Measurements from ENCODE around the gene CREB1. TPM values are rescaled to one million over a fixed set of nuclear protein-coding genes. Genes with fewer than 3 reads are reported as not detected.

The CREB1 gene
- total RNA-seq, 1 donor from 2014 or later, result 109 TPM

DNA sequence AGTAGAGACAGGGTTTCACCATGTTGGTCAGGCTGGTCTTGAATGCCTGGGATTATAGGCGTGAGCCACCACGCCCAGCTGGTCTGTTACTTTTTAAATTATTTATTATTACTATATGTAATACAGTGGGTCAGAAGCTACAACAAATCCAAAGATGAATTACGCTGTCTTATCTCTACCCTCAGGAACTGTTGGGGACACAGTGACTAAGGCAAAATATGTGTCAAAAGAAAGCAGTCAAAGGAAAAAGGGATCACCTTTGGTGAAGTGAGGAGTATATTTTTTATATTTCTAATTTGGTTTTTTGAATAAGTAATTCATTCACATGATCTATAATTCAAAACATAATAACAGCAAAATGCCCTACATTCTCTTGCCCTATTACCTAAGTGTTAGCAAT is 4.7 kb downstream of the CREB1 start:
- intact Hi-C loops (cut with micrococcal nuclease), result loop anchor here (5.0 to 10.0 kb wide), 2 partner anchors 38 to 490 kb away; partner anchors contain the start of gene PLEKHM3

- intact Hi-C loops (cut with micrococcal nuclease), result loop anchor here (10.0 kb wide), 1 partner anchor 485 kb away; the partner anchor contains the start of gene PLEKHM3
Observed at GRCh38 chr2:207539470-207539869, 9.7 kb downstream of the CREB1 start.

- intact Hi-C loops (cut with micrococcal nuclease), result no loop called here
Observed at GRCh38 chr2:207540431-207540830, 10.7 kb downstream of the CREB1 start.

GRCh38 chr2:207541933-207542332 is 12.2 kb downstream of the CREB1 start:
- intact Hi-C loops (cut with micrococcal nuclease), result no loop called here

DNA sequence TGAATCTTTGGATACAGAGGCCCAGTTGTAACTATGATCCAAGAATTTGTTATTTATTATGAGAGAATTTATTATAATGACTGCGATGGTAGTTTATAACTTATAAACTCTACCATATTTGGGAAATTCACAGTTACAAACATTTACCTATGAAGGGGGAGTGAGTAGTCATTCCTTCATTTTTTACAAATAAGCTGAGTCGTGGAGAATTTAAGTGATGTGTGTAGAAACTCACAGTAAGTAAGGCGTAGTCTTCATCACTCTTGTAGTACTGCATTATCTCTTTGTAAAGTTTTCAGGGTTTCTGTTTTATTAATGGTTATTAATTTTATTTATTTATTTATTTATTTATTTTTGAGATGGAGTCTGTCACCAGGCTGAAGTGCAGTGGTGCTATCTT is 13.5 kb downstream of the CREB1 start:
- intact Hi-C loops (cut with micrococcal nuclease), result no loop called here

DNA sequence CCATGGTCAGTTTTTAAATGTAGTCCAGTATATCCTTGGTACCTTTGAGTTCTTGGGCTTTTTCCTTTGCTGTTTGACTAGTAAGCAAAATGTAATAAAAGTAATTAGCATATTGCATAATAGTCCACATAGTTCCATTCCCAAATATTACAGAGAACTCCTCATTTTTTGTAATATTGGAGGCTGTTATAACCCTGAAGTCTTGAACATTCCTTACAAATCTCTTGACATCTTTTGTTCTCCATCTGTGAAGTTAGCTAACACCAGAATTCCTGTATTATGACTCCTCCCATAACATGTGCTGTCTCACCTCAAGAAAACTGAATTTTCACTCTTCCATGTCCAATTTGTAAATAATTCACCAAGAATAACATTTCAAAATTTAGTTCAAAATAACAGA is 17.1 kb downstream of the CREB1 start:
- intact Hi-C loops (cut with micrococcal nuclease), result loop anchor here (2.0 kb wide), 1 partner anchor 14 kb away; no protein-coding TSS in a partner anchor

DNA sequence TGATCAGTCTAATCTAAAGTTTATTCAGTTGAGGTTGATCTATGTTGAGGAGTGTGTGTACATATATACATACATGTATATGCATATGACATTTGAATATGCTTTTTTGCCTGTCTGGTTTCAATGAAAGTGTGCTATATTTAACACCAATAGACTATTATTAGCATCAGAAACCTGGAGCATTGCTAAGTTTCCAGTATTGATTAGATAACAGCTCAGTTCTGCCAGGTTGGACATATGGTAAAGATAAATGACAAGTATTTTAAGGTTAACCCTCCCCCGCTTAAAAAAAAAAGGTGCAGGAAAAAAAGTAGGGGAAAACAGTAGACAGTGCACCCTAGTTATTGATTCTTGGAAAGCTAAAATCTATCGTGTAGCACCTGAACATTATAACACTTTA is 19.4 kb downstream of the CREB1 start:
- intact Hi-C loops (cut with micrococcal nuclease), result no loop called here

DNA sequence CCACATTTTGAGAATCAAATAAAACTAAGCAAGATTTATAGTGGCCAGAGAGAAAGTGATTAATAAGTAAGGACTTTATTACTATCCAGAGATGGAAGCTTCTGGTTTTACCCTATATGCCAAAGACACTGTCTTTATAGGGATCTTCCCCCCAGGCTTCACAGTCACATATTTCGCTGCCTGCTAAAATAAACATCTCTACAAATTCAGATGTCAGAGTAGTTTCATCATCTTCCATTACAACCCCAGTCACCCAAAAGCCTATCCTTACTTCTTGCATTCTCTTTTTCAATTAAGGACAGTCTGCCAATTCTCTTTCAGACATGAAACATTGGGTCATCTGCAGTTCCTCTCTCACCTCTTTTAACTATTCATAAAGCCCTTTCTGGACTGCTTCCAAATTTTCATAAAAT is 28.3 kb downstream of the CREB1 start:
- intact Hi-C loops (cut with micrococcal nuclease), result no loop called here

DNA sequence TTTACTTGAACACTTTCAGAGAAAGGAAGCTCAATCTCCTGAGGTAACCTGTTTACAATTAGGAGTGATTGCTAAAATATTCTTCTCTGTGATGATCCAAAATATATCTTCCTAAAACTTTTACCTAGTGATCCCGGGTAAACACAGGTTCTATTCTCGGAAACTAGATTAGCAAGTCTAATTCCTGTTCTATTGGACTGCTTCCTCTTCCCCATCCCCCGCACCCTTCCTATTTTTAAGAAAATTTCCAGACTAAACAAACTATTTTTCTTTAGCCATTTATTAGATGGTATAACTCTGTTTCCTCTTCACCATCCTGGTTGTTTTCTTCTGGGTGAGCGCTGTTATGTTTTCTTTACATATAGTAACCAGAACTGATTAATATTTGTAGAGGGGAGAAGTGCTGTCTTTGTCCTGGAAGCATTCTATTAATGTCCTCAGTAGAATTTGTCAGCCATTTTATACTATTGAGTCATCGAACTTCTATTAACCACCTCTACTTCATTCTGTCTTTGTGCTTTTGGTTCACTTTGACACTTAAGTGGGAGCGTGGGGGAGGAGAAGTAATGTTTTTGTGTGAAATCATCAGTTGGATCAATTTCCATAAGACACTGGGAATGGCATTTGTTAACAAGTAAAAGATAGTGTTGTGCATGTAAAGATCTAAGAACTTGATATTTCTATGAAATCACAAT is 31.8 kb downstream of the CREB1 start:
- intact Hi-C loops (cut with micrococcal nuclease), result no loop called here

DNA sequence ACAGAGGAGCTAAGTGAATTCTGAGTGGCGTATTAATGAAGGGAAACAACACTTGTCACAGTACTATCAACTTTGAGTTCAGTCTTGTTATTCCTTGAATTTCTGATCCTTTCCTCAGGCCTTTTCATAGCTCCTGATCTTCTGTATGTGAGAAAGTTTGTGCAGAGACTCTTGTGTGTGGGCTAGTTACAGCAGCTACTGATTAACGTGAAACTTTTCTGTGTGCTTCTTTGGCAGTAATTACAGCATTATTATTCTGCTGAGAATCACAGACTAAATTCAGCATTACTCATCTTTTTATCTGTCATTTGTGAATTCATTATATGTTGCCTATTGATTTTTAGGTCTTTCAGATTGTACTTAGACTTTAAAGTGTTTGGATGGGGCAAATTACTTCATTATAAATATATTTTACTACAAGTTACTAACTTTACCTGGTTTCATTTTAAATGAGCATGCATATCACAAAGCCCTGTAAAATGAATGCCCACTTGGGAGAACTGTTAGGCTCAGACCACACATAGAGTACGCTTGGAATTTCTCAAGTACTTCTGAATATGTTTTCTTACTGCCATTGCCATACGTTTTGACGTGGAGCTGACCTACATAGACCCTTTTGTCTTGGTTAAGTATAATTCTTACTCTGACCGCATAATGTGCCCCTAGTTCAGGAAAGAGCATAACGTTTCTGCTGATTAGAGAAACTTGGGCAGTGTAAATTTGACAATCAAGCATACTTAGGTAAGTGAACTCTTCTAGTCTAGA is 36.2 kb downstream of the CREB1 start:
- intact Hi-C loops (cut with micrococcal nuclease), result no loop called here

DNA sequence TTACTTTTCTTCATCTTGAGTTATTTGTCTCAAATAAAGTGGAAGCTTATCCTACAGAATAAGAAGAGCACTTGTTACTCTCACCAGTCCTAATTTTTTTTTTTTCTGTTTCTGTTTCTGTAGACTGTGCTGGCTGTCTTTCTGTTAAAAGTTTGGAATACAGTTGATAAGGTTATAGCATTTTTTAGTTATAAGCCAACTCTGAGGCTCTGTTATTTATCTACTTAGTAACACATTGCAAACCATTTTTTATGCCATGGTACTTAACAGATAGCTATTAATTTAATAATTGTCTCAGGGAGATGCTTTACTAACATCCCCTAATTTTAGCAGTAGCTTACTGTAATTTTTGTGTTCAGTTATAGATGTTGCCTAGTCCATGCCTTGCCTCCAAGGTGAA is 37.9 kb downstream of the CREB1 start:
- intact Hi-C loops (cut with micrococcal nuclease), result no loop called here

DNA sequence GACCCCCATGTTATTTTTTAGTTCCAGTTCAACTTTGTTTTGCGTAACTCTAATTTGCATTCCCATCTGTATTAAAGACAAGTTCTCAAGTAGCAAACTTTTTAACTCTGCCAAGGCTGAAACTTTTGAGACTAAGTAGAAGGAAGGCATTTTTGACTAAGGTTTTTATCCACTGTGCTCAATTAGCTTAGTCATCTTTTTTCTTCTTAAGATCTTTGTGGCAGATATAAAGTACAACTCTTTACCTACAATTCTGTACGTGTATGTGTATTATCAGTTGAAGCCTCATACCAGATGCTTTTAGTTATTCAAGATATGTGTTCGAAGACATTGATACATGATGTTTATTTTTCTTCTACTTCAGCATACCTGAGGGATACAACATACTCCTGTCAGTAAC is 41.6 kb downstream of the CREB1 start:
- intact Hi-C loops (cut with micrococcal nuclease), result loop anchor here (5.0 kb wide), 1 partner anchor 39 kb away; no protein-coding TSS in a partner anchor

DNA sequence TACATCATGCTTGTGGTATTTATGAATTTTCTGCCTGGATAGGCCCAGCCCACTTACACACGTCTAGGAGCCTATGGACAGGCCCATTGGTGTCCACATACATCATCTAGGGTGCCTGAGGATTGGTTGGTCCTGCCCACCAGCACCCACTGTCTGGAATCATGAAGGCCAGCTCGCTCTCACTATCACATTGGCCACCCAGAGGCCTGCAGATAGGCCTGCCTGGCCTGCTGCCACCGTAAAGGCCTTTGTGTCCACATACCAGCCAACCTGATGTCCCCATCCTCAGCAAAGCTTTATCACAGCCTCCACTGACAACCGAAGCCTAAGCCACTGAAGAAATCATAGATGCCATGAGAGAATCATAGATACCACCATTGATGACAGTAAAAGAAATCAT is 55.2 kb downstream of the CREB1 start:
- intact Hi-C loops (cut with micrococcal nuclease), result no loop called here

DNA sequence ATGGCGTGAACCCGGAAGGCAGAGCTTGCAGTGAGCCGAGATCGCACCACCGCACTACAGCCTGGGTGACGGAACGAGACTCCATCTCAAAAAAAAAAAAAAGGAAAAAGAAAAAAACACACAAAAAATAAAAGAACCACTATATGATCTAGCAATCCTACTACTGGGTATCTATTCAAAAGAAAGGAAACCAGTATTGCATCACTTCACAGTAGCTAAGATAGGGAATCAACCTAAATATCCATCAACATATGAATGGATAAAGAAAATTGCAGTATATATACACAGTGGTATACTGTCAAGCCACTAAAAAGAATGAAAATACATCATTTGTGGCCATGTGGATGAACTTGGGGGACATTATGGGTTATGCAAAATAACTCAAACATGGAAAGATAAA is 57.5 kb downstream of the CREB1 start:
- intact Hi-C loops (cut with micrococcal nuclease), result no loop called here

GRCh38 chr2:207589143-207589542 is 59.4 kb downstream of the CREB1 start:
- intact Hi-C loops (cut with micrococcal nuclease), result no loop called here

DNA sequence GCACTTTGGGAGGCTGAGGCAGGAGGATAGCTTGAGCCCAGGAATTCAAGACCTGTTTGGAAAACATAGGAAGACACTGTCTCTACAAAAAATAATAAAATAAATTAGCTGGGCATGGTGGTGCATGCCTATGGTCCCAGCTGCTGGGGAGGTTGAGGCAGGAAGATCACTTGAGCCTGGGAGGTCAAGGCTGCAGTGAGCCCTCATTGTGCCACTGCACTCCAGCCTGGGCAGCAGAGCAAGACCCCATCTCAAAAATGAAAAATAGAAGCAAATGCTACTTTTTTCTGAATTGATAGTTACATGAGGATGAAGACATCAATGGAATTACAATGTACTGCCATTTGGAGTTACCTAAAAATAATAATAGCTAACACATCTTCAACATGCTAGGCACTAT is 63.5 kb downstream of the CREB1 start:
- intact Hi-C loops (cut with micrococcal nuclease), result no loop called here

- intact Hi-C loops (cut with micrococcal nuclease), result no loop called here
Observed at GRCh38 chr2:207594264-207594663, 64.5 kb downstream of the CREB1 start.

- intact Hi-C loops (cut with micrococcal nuclease), result no loop called here
Observed at GRCh38 chr2:207594731-207595130, 65.0 kb downstream of the CREB1 start.

DNA sequence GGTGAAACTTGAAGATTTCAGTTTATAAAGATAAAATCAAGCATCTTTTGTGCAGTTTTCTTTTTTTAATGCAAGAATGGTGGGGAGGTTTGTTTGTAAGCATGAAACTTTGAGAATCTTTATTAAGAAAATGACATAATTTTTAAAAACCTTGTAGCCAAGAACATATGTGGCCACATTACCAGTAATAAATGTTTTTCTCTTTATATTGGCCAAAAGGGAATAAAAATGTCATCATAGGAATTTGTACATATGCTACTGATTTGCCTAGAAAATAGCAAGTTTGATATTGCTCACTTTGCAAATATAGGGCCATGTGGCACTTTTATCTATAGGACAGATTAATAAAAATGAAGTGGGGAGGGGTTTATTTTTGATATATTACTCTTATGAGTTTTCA is 69.9 kb downstream of the CREB1 start:
- intact Hi-C loops (cut with micrococcal nuclease), result no loop called here

DNA sequence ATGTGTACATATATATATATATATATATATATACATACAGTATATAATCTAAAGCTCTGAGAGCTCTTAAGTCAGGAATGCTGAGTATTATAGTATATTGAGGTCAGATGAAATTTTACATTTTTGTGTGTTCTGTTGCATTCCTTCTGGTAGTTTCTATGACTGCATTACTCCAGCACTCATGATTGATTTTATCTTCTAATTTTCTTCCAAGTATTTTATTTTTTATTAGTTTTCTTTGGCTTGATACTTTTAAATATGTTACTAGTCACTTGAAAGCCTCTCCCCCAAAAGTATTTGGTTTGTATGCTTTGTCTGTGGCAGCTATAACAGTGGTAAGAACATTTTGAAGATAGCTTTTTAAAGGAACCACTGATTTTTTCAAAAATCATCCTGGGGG is 70.5 kb downstream of the CREB1 start:
- intact Hi-C loops (cut with micrococcal nuclease), result no loop called here

- intact Hi-C loops (cut with micrococcal nuclease), result no loop called here
Observed at GRCh38 chr2:207601774-207602173, 72.0 kb downstream of the CREB1 start.

DNA sequence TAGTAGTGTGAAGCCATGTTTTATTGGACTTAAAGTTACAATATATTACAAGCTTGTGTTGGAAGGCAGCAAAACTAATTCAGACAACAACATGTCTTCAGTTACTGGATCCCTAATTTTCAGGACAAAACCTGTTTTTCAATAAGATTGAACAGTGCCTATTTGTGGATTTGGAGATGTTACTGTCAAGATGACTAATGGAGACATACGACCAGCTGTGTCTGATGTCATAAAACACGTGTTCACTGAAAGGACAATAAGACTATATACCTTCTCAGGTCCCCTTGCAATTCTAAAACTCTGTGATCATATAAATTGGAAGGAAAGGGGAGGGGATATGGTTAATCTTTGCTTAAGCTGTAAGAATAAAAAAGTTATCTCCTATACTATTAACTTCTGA is 73.7 kb downstream of the CREB1 start:
- intact Hi-C loops (cut with micrococcal nuclease), result no loop called here

- intact Hi-C loops (cut with micrococcal nuclease), result no loop called here
Observed at GRCh38 chr2:207606399-207606798, 76.6 kb downstream of the CREB1 start.

All from T-helper 1 cell treated with Interleukin-12 subunit alpha and Interleukin-12 subunit beta and Interleukin-4 antibody, amounts not matched to agents 30 ng/mL and 1 ng/mL, for 36 hours (primary cell).